SU-DHL-6 (cell line): ENCODE measurements around the gene GPR4.

ENCODE experiments used
- H2AFZ ChIP-seq: fragments of 200-600 bp; sonication (generic); 2 replicates; pipeline ENCODE4 v1.6.1; 2014; ENCODE audit warnings: low read depth, mild to moderate bottlenecking, moderate library complexity, mixed read lengths, antibody characterized with exemption, low read length; ENCODE audit not compliant: severe bottlenecking
- H3F3A ChIP-seq: fragments of 200-600 bp; shearing (Covaris generic); 2 replicates; pipeline ENCODE4 v1.6.0; 2016; ENCODE audit warnings: antibody characterized with exemption, mild to moderate bottlenecking; ENCODE audit not compliant: insufficient read depth
- H3K27ac ChIP-seq: fragments of 200-600 bp; sonication (generic); 2 replicates; pipeline ENCODE4 v1.5.1; 2016; ENCODE audit warnings: low read depth, mild to moderate bottlenecking, low read length, moderate library complexity, mixed read lengths
- H3K27me3 ChIP-seq: fragments of 200-600 bp; sonication (generic), shearing (Covaris generic); 2 replicates; pipeline ENCODE4 v1.6.0; 2014; ENCODE audit warnings: mild to moderate bottlenecking, low read length
- H3K36me3 ChIP-seq: fragments of 200-600 bp; sonication (generic); 2 replicates; pipeline ENCODE4 v1.6.1; 2014; ENCODE audit warnings: mild to moderate bottlenecking, low read length, mixed read lengths
- H3K4me2 ChIP-seq: fragments of 300-600, 200-600 bp; shearing (Covaris generic), sonication (generic); 2 replicates; pipeline ENCODE4 v1.6.0; 2014; ENCODE audit warnings: low read length, low read depth, mild to moderate bottlenecking; ENCODE audit not compliant: poor library complexity, severe bottlenecking
- H3K4me3 ChIP-seq: fragments of 200-600 bp; sonication (generic); 2 replicates; pipeline ENCODE4 v1.5.1; 2014; ENCODE audit warnings: antibody characterized with exemption, low read length, mild to moderate bottlenecking, mixed read lengths; ENCODE audit not compliant: insufficient read depth, poor library complexity, severe bottlenecking
- H3K79me2 ChIP-seq: fragments of 200-600 bp; sonication (generic); 2 replicates; pipeline ENCODE4 v1.6.1; 2014; ENCODE audit warnings: mild to moderate bottlenecking, low read length, moderate library complexity; ENCODE audit not compliant: insufficient read depth
- H3K9ac ChIP-seq: fragments of 200-600 bp; sonication (generic); 2 replicates; pipeline ENCODE4 v1.7.0; 2014; ENCODE audit warnings: mild to moderate bottlenecking, low read length
- H3K9me2 ChIP-seq: fragments of 200-600 bp; sonication (generic); replicated peaks from 2 replicates; pipeline ENCODE4 v1.6.1; 2014; ENCODE audit warnings: low read length; ENCODE audit not compliant: insufficient read depth
- H3K9me3 ChIP-seq: fragments of 200-600 bp; sonication (generic); 2 replicates; pipeline ENCODE4 v1.6.1; 2014; ENCODE audit warnings: low read length, mixed read lengths; ENCODE audit not compliant: insufficient read depth
- H4K20me1 ChIP-seq: fragments of 200-600 bp; sonication (generic); 2 replicates; pipeline ENCODE4 v1.6.1; 2014; ENCODE audit warnings: low read depth, mild to moderate bottlenecking, antibody characterized with exemption, low read length, moderate library complexity, mixed read lengths
- EZH2phosphoT487 ChIP-seq: fragments of 200-600 bp; sonication (generic), shearing (Covaris generic); conservative IDR thresholded peaks from 2 replicates; pipeline ENCODE4 v1.6.1; 2018; ENCODE audit warnings: mild to moderate bottlenecking, antibody characterized with exemption, low read length, moderate library complexity, mixed read lengths
- TF ChIP-seq, protein P1 (sequence below): fragments of 200-600 bp; sonication (generic); IDR thresholded peaks from one replicate; pipeline ENCODE4 v1.5.1; 2017; ENCODE audit warnings: antibody characterized with exemption, mild to moderate bottlenecking, low read length, moderate library complexity; ENCODE audit not compliant: insufficient read depth, poor library complexity, severe bottlenecking

Gene GPR4

DNA sequence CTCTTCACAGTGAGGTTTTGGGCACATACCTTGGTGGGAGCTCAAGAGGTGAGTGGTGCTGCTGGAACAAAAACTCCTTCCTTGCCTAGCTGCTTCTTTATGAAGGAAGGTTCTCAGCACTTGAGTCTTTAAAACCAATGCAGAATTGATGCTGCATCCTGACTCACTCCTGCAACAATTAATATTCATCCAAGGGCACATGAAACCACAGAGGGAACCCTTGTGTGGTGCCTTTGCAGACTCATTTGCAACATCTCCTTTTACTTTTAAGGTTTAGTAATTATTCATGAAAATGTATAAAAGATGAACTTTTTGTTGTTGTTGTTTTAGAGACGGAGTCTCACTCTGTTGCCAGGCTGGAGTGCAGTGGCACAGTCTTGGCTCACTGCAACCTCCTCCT lies 47.5 kb downstream of the GPR4 start:
- H3F3A ChIP-seq = no peaks in the 10 kb centered on the region
- TF ChIP-seq EZH2phosphoT487 = no peak
- TF ChIP-seq, protein P1, sequence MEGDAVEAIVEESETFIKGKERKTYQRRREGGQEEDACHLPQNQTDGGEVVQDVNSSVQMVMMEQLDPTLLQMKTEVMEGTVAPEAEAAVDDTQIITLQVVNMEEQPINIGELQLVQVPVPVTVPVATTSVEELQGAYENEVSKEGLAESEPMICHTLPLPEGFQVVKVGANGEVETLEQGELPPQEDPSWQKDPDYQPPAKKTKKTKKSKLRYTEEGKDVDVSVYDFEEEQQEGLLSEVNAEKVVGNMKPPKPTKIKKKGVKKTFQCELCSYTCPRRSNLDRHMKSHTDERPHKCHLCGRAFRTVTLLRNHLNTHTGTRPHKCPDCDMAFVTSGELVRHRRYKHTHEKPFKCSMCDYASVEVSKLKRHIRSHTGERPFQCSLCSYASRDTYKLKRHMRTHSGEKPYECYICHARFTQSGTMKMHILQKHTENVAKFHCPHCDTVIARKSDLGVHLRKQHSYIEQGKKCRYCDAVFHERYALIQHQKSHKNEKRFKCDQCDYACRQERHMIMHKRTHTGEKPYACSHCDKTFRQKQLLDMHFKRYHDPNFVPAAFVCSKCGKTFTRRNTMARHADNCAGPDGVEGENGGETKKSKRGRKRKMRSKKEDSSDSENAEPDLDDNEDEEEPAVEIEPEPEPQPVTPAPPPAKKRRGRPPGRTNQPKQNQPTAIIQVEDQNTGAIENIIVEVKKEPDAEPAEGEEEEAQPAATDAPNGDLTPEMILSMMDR = no peak
- H3K9ac ChIP-seq = no peak overlapping the region
- no peaks in the 10 kb centered on the region for H3K9me2 ChIP-seq
- H3K36me3 ChIP-seq = no peaks in the 10 kb centered on the region
- no peak overlapping the region for H3K4me3 ChIP-seq
- no peak overlapping the region for H3K4me2 ChIP-seq
- H3K27me3 ChIP-seq = no peaks in the 10 kb centered on the region
- H3K79me2 ChIP-seq = peaks cover 8% of the 10 kb centered on the region; the same call in 1 of the 2 replicates
- no peak overlapping the region for H2AFZ ChIP-seq
- no peaks in the 10 kb centered on the region for H3K9me3 ChIP-seq
- no peak overlapping the region for H3K27ac ChIP-seq
- no peaks in the 10 kb centered on the region for H4K20me1 ChIP-seq

DNA sequence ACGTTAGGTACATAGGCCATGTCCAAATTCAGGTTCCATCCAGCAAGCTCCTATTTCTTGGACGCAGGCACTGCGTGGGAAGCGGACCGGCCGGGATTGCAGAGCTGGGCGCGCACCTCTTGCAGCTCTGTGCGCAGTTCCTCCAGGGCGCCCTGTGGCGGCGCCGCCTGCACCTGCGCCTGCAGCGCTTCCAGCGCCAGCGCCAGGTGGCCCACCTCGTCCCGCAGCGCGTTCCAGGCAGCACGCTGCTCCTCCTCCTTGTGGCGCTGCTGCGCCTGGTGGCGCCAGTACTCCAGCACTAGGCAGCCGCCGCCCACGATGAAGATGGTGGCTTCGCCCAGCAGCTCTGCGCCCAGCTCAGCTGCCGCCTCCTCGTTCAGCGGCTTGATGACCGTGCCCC lies 48.5 kb downstream of the GPR4 start:
- Histone ChIP-seq H4K20me1 (no peaks in the 10 kb centered on the region), H3K79me2 (peaks cover 8% of the 10 kb centered on the region; the same call in 1 of the 2 replicates), H3K9ac (no peak overlapping the region), H3K9me2 (no peaks in the 10 kb centered on the region), H3K4me3 (no peak overlapping the region), H3K9me3 (no peaks in the 10 kb centered on the region), H3F3A (no peaks in the 10 kb centered on the region), H3K4me2 (no peak overlapping the region), H3K27me3 (no peaks in the 10 kb centered on the region), H2AFZ (no peak overlapping the region), H3K36me3 (no peaks in the 10 kb centered on the region), H3K27ac (no peak overlapping the region)
- TF ChIP-seq EZH2phosphoT487 = no peak
- TF ChIP-seq, protein P1 = no peak

- Histone ChIP-seq H3K27ac (no peak overlapping the region), H3K4me3 (no peak overlapping the region), H3K27me3 (no peaks in the 10 kb centered on the region), H3K9ac (no peak overlapping the region), H3K79me2 (no peaks in the 10 kb centered on the region), H3K36me3 (no peaks in the 10 kb centered on the region), H3F3A (no peaks in the 10 kb centered on the region), H4K20me1 (no peaks in the 10 kb centered on the region), H2AFZ (no peak overlapping the region), H3K9me2 (no peaks in the 10 kb centered on the region), H3K4me2 (no peak overlapping the region), H3K9me3 (no peaks in the 10 kb centered on the region)
- TF ChIP-seq, protein P1 = no peak
- no peak for TF ChIP-seq EZH2phosphoT487
Observed at GRCh38 chr19:45547965-45548609, 53.9 kb downstream of the GPR4 start.
